Endothelial cell of umbilical vein (primary cell): ENCODE results near the gene WRAP73.

ENCODE experiments used
- CTCF ChIP-seq, 2 donors: IDR thresholded peaks; 1 replicate in 1 of 2; 2 replicates in 1 of 2; pipeline ENCODE4 v1.5.1; 2011; ENCODE audit warnings: low read length in 2 of 2, mild to moderate bottlenecking in 2 of 2, moderate library complexity in 2 of 2, control low read depth in 1 of 2, inconsistent platforms in 1 of 2, low read depth in 1 of 2; ENCODE audit not compliant: insufficient read depth in 1 of 2; ENCODE audit errors: extremely low read depth in 1 of 2
- FOS ChIP-seq: IDR thresholded peaks from 2 replicates; pipeline ENCODE4 v1.6.1; 2011; ENCODE audit warnings: mild to moderate bottlenecking, low read length, moderate library complexity, borderline replicate concordance; ENCODE audit not compliant: insufficient read depth
- POLR2A ChIP-seq: IDR thresholded peaks from 2 replicates; pipeline ENCODE4 v1.6.1; 2012; ENCODE audit warnings: low read depth, mild to moderate bottlenecking, control low read depth, low read length
- TF ChIP-seq, protein P1 (sequence below): IDR thresholded peaks from 2 replicates; pipeline ENCODE4 v1.6.1; 2011; ENCODE audit not compliant: insufficient read depth, insufficient read length

DNA sequence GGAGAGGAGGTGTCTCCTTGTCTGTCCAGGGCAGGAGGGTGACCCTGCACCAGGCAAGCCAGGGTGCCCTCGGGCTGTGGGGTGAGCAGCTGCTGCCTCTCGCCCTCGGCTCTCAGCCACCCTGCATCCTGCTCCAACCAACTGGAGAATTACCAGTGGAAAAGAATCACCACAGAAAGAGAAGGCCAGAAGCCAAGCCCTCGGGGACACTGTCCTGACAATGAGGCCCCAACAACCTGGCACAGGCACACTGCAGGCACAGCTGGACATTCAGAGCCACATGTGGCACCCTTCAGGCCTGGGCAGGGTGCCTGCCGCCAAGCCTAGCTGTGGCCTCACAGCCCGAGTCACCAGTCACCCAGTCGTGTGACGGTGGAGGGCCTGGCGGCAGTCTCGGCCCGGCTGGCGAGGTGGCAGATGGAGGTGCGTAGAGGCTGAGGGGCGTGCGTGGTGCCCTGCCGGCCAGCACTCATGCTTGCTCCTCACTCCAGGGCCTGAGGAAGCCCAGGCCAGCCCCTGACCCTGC is 50.6 kb downstream of the WRAP73 start:
- TF ChIP-seq CTCF (IDR thresholded peaks at IDR 0.05; ENCODE audit: extremely low read depth in 1 of 2, insufficient read depth in 1 of 2, low read depth in 1 of 2, low read length in 2 of 2) = no peak
- no peak for TF ChIP-seq FOS
- no peak for TF ChIP-seq POLR2A
- TF ChIP-seq, protein P1, sequence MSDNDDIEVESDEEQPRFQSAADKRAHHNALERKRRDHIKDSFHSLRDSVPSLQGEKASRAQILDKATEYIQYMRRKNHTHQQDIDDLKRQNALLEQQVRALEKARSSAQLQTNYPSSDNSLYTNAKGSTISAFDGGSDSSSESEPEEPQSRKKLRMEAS = no peak
